Raji (cell line): ENCODE results near the gene BBX.

ENCODE experiments used
- POLR2A ChIP-seq: IDR thresholded peaks from 2 replicates; pipeline ENCODE4 v1.6.1; 2011; ENCODE audit warnings: low read depth, low read length, control low read depth; ENCODE audit not compliant: insufficient read depth

BBX gene

DNA sequence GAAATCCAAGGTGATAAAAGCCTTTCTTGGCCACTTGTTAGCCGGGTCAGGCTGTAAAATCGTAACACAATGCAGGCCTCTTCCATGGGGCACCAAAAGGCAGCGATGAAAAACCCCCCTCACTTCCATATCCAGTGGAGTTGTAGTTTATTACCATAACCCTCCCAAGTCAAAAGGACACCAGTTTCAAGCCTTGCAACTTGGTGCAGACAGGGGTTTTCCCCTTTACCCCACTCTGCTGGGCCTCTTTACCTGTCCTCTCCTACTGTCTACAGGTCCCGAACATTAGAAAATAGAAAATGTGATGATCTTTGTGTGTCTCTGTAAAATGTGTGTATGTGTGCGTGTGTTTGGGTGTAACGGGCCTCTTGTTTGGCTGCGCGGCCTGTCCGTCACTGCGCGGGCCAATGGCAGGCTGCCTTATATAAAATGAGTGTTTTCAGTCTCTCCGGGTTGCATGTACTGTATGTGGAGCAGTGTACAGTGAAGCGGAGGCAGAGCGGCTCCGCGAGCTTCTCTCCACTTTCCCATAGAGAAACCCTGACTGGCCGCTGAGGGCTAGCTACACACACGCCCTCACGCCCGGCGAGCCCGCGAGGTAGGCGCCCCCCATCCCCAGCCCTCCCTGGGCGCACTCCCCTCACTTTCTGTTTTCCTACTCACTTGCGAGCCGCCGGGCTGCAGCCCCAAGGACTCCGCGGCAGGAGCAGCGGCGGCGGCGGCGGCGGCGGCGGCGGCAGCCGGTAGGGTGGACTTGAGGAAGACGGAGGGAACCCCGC, at the start of gene BBX:
BBX (plus strand) TSS at position 453 of the 779 bp plus-strand sequence. CDS start 187,499 bp downstream, outside the sequence.
- peak; percentile 79 for TF ChIP-seq POLR2A

DNA sequence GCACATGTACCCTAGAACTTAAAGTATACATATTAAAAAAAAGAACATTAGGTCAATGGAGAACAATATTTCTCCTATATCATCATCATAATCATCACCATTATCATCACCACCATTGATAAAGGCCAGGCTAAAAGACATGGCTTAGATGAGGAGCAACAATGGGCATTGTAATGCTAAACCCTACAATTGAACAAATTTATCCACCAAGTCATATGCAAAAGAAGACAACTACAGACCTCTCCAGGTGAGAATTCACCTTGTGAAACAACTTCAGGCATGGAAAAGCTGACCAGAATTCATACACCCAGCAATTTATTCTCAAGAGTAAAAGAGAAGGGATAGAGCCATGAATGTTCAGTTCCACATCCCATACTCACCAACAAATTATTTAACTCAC, 46.3 kb upstream of the BBX start:
- no peak for TF ChIP-seq POLR2A

DNA sequence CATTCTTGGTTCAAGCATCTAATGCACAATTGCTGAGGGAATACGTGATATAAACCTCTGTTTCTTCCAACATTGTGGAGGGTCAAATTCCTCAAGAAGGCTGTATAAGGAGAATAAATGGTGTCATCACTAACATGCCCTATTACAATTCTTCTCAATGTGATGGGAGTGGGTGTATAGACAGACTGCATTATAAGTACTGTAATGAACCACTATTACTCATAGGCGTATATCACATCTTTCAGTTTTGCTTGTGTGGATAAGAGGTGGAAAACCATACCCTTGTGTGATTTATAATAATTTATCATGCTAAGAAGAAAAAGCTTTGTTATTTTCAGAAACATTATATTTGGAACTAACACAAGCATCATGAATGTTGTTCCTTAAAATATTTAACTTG, 35.3 kb upstream of the BBX start:
- no peak for TF ChIP-seq POLR2A

- TF ChIP-seq POLR2A = no peak
These were observed 33.8 kb upstream of the BBX start for GRCh38 chr3:107488942-107489341.

DNA sequence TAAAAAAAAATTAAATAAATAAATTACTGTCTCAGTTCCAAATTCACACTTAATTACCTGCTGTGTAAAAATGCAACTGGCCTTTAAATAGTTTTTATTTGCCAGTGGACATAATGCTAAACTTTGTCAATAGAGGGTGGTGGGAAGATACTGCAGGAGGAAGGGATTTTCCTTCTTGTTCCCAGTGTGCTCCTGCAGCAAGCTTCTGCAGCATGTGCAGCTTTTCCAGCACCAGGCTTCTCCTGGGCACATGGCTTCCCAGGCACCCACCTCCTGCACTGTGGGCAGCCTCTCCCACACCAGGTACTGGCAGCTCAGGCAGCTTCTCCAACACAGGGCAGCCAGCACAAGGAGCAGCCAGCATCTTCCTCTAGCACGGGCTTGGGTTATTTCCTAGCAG, 29.6 kb upstream of the BBX start:
- TF ChIP-seq POLR2A = no peak

- no peak for TF ChIP-seq POLR2A
These were observed 25.9 kb upstream of the BBX start for GRCh38 chr3:107496855-107497254.

GRCh38 chr3:107498646-107499045, 24.1 kb upstream of the BBX start:
- TF ChIP-seq POLR2A = no peak

DNA sequence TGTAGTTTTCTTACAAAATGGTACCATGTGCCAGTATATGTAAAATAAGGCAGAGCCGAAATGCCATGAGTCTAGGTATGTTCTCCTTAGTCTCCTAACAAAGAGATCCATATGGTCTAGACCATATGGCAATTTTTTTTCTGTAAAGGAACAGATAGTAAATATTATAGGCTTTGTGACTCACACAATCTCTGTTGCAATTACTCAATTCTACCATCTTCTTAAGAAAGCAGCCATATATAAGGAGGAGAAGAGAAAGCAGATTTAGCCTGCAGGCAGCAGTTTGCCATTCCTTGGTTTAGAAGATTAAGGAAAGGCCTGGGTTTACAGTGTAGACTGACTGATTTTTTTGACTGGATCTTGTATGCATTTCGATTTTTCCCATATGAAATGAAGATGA, 16.3 kb upstream of the BBX start:
- TF ChIP-seq POLR2A = no peak

DNA sequence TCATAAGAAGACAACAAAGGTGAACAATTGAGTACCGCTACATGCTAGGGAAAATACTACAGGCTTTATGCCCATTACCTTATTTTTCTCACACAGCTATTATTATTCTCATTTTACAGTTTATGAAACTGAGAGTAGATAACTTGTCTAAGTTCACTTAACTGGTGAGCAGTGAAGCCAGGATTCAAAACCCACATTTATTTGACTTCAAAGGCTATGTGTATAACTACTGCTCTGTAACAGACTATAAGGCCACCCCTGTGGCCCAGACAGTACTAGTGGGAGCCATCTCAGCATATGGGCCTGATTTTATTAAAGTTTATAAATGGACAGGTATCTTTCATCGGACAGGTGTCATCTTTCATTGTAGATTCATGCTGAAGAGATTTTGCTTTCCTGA, 14.4 kb upstream of the BBX start:
- TF ChIP-seq POLR2A = no peak

GRCh38 chr3:107512108-107512507, 10.7 kb upstream of the BBX start:
- TF ChIP-seq POLR2A = no peak

GRCh38 chr3:107514453-107514852, 8.3 kb upstream of the BBX start:
- TF ChIP-seq POLR2A = no peak

GRCh38 chr3:107516475-107516874, 6.3 kb upstream of the BBX start:
- no peak for TF ChIP-seq POLR2A

GRCh38 chr3:107520535-107520934, 2.2 kb upstream of the BBX start:
- TF ChIP-seq POLR2A = no peak

GRCh38 chr3:107521469-107522059, 1.2 kb upstream of the BBX start:
- no peak for TF ChIP-seq POLR2A

GRCh38 chr3:107523289-107523538, 452 bp downstream of the BBX start:
- TF ChIP-seq POLR2A = no peak; the same call in 1 of the 2 replicates

DNA sequence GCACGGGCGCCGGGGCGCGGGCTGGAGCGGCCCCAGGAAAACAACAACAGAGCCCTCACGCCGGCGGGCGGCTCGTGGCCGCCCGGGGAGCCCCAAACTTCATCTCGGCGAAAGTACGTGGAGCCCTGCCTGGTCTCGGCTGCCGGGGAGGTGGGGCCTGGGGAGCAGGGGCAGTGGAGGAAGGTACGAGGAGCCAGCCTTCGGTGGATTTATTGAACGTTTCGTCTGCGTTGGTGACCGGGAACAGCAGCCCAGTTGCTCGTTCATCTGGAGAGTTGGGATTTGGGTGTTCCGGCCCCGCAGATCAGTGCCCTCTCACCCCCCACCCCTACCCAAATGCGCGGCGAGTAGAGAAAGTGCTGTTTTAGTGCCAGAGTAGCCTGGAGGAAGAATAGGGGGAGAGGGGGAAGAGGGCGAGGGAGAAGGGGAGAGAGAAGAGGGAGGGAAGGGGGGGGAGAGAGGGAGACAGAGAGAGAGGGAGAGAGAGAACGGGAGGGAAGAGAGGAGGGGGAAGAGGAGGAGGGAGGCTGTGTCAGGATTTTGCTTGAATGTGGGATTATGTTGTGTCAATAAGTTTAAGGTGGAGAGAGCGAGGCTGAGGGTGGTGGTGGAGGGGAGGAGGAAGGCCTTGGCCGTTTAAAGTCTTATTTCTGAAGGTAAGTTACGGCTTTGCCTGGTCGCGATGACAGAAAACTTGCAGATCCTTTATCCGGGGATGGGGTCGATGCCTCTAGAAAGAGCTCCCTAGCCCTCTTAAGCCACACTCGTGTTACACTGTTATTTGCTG, 970 bp downstream of the BBX start:
- TF ChIP-seq POLR2A = peak; percentile 23; the same call in 1 of the 2 replicates
